Stimulated activated naive B cell treated with anti-CD40 and anti-IgM and Interleukin-4, amounts not matched to agents 10 μg/mL and 1 μg/mL and 100 μg/mL, for 72 hours (primary cell): ENCODE measurements around the gene DCUN1D2.

Experiments used
- ATAC-seq, 2 donors: fragments of 150-1000 bp; cut with Tn5 transposase; replicated peaks; 2 replicates each; pipeline ENCODE4 v1.10.0; 2021; ENCODE audit warnings: moderate library complexity in 1 of 2
- DNase-seq: peaks from one replicate; pipeline ENCODE4 v3.0.0; 2021
- H3K27ac Mint-ChIP-seq: one replicate; pipeline ENCODE4 v1.8.0; 2022; ENCODE audit warnings: mild to moderate bottlenecking, mixed read lengths
- H3K27me3 Mint-ChIP-seq, 2 donors: one replicate each; pipeline ENCODE4 v1.8.0; 2022; ENCODE audit warnings: mixed read lengths in 2 of 2
- H3K36me3 Mint-ChIP-seq, 2 donors: one replicate each; pipeline ENCODE4 v1.8.0; 2022; ENCODE audit warnings: mixed read lengths in 2 of 2, mild to moderate bottlenecking in 1 of 2
- H3K4me1 Mint-ChIP-seq, 2 donors: one replicate each; pipeline ENCODE4 v1.8.0; 2022; ENCODE audit warnings: mixed read lengths in 2 of 2, mild to moderate bottlenecking in 1 of 2
- H3K4me3 Mint-ChIP-seq, 2 donors: one replicate each; pipeline ENCODE4 v1.8.0; 2022; ENCODE audit warnings: mild to moderate bottlenecking in 2 of 2, mixed read lengths in 2 of 2, moderate library complexity in 1 of 2
- H3K9me3 Mint-ChIP-seq, 2 donors: one replicate each; pipeline ENCODE4 v1.8.0; 2022; ENCODE audit warnings: mixed read lengths in 2 of 2, mild to moderate bottlenecking in 1 of 2

DCUN1D2 gene

GRCh38 chr13:113407103-113407530 is 83.4 kb downstream of the DCUN1D2 start:
- peak overlapping the region; percentile 59 for H3K27ac Mint-ChIP-seq
- no peak for DNase-seq
- H3K9me3 Mint-ChIP-seq, result peaks cover 0 to 4% of the 10 kb centered on the region in 2 donors
- peaks cover 14 to 42% of the 10 kb centered on the region in 2 donors for H3K4me1 Mint-ChIP-seq
- ATAC-seq, result no peak
- H3K4me3 Mint-ChIP-seq, result peak overlapping the region; percentile 66 to 78
- peaks cover 0 to 3% of the 10 kb centered on the region in 2 donors for H3K36me3 Mint-ChIP-seq
- H3K27me3 Mint-ChIP-seq, result peaks cover 0 to 6% of the 10 kb centered on the region in 2 donors

- H3K27me3 Mint-ChIP-seq, result peaks cover 0 to 6% of the 10 kb centered on the region in 2 donors
- DNase-seq (no peak), ATAC-seq (no peak)
- H3K4me3 Mint-ChIP-seq, result no peak overlapping the region
- no peak overlapping the region for H3K27ac Mint-ChIP-seq
- H3K4me1 Mint-ChIP-seq, result peaks cover 14 to 42% of the 10 kb centered on the region in 2 donors
- peaks cover 0 to 4% of the 10 kb centered on the region in 2 donors for H3K9me3 Mint-ChIP-seq
- peaks cover 0 to 3% of the 10 kb centered on the region in 2 donors for H3K36me3 Mint-ChIP-seq
These were observed 84.0 kb downstream of the DCUN1D2 start for GRCh38 chr13:113406321-113407102.
